DLD1 (cell line): ENCODE measurements around the gene PPP2R3B.
"Not testable (repeated sequence)": the region's sequence is repeated elsewhere in the genome, so short reads cannot be mapped to it uniquely, and the experiment has no call there.

ENCODE experiments used
- in situ Hi-C: cut with HindIII; loops from 2 replicates; pipeline ENCODE4 v1.10.0; 2017; ENCODE audit warnings: low sequenced_read_pairs

The PPP2R3B gene

DNA sequence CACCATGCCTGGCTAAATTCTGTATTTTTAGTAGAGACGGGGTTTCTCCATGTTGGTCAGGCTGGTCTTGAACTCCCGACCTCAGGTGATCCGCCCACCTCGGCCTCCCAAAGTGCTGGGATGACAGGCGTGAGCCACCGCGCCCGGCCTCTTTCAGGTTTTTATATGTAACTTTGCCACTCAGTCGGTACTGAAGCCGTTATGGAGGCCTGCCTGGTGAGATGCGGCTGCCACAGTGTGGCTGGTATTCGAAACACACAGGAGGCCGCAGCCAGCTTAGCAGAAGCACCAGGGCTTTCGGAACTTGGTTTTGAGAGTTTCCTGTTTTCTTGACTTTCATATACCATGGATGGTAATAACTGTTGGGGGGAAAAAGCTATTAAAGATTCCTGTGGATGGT lies 62.0 kb downstream of the PPP2R3B start:
- in situ Hi-C loops, result not testable (repeated sequence)

DNA sequence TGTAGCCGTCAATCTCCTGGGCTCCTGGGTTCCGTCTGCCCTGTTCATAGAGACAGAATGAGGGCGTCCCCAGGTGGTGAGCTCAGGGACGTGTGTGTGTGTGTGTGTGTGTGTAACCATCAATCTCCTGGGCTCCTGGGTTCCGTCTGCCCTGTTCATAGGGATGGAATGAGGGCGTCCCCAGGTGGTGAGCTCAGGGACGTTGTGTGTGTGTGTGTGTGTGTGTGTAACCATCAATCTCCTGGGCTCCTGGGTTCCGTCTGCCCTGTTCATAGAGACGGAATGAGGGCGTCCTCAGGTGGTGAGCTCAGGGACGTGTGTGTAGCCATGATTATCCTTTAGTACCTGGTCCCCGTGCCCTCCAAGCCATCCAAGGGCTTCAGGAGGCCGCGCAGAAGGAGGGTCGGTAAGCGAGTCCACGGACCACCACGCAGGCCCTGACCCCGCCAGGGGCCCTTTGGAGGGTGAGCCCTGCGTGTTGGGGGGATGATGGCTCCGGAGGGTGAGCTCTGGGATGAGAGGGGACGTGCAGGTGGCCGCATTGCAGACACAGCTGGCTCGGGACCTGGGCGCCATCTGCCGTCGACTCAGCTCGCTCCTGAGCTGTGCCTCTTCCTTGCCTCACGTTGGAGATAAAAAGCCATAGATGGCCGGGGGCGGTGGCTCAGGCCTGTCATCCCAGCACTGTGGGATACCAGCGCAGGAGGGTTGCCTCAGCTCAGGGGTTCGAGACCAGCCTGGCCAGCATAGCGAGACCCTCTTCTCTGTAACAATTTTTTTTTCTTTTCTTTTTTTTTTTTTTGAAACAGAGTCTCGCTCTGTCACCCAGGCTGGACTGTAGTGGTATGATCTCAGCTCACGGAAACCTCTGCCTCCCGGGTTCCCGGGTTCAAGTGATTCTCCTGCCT lies 62.7 kb downstream of the PPP2R3B start:
- in situ Hi-C loops, result no loop called here

DNA sequence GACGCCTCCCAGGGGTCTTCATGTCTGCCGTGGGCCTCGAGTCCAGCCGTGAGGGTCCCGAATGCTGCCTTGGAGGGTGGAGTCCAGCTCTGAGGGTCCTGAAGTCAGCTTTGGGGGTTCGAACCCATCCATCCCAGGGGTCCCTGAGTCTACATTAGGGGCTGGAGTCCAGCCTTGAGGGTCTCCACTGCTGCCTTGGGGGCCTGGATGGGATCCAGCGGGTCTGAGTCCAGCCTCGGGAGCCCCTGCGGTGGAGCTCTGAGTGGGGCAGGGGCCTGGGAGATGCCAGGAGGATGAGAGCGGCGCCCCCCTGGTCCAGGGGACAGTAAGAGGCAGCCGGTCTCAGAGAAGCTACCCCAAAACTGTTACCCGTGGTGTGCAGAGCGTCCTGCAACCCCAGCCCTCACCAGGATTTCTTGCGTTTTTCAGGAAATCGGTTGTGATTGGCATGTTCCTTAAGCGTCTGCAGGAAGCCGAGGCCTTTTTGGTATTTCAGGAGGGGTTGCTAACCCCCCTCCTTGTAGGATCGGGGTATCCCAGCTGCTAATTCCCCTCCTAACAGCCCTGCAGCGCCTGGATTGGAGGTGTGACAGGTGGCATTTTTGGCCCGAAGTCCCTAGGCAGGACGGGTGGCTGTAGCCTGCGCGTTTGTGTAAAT lies 66.5 kb downstream of the PPP2R3B start:
- in situ Hi-C loops, result no loop called here

DNA sequence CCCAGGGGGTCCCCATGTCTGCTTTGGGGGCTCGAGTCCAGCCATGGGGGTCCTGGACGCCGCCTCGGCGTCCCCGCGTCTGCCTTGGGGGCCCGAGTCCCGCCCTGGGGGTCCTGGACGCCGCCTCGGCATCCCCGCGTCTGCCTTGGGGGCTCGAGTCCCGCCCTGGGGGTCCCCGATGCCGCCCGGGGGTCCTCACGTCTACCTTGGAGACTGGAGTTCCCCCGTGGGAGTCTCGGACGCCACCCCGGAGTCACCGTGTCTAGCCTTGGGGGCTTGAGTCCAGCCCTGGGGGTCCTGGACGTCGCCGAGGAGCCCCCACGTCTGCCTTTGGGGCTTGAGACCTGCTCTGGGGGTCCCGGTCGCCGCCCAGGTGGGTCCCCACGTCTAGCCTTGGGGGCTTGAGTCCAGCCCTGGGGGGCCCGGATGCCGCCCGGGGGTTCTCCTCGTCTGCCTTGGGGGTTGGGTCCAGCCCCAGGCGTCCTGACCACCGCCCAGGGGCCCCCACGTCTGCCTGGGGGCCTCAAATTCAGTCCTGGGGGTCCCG lies 67.1 kb downstream of the PPP2R3B start:
- in situ Hi-C loops, result no loop called here

DNA sequence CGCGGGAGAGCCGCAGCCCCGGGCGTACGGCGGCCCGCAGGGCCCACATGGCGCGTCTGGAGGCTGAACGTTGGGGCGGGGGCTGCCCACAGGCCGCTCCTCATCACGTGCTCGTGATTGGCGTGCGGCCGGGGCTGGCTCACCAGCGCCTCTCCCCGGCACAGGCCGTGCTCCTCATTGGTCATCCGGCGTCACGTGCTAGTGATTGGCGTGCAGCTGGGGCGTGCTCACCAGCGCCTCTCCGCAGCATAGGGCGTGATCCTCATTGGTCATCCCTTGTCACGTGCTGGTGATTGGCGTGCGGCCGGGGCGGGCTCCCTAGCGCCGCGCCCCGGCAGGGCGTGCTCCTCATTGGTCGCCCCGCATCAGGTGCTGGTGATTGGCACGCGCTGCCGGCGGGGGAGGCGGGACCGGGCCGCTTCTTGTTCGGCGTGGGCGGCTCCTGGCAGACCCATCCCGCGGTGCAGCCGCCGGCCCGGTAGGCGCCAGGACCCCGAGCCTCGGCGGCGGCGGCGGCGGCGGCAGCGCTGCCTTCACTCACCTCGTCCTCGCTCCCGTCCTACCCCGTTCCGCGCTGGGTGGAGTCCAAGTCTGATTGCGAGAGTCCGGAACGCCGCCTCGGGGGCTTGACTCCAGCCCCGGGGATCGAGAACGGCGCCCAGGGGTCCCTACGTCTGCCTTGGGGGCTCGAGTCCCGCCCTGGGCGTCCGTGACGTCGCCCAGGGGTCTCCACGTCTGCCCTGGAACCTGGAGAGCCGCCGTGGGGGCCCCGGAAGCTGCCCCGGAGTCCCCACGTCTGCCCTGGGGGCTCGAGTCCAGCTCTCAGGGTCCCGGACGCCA lies 67.7 kb downstream of the PPP2R3B start, which contains the start of gene GTPBP6:
TSS of gene GTPBP6 (minus strand) at position 58 of the 840 bp plus-strand sequence. CDS start at position 49, 9 bp downstream.
- in situ Hi-C loops, result no loop called here

DNA sequence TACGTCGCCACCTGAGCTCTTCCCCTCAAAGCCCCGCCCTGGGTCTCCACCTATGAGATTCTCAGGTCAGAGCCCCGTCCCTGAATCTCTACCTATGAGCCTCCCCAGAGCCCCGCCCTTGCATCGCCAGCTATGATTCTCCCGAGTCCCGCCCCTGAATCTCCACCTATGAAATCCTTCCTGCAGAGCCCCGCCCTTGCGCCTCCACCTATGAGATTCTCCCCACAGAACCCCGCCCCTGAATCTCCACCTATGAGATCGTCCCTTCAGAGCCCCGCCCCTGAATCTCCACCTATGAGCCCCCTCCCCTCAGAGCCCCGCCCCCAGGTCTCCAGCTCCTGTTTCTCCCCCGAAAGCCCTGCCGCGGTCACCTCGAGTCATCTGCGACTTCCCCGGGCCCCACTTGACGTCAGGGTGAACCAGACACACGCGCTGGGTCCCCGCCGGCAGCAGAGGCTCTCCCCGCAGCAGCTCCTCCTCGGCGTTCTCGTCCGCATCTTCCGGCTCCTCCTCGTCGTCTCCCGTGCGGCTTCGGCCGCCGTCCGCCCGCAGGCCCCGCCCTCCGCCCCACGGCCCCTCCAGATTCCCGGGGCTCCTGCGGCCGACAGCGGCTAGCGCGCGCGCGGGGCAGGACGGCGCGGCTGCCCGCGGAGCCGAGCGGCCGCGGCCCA lies 68.5 kb downstream of the PPP2R3B start:
- in situ Hi-C loops, result no loop called here

DNA sequence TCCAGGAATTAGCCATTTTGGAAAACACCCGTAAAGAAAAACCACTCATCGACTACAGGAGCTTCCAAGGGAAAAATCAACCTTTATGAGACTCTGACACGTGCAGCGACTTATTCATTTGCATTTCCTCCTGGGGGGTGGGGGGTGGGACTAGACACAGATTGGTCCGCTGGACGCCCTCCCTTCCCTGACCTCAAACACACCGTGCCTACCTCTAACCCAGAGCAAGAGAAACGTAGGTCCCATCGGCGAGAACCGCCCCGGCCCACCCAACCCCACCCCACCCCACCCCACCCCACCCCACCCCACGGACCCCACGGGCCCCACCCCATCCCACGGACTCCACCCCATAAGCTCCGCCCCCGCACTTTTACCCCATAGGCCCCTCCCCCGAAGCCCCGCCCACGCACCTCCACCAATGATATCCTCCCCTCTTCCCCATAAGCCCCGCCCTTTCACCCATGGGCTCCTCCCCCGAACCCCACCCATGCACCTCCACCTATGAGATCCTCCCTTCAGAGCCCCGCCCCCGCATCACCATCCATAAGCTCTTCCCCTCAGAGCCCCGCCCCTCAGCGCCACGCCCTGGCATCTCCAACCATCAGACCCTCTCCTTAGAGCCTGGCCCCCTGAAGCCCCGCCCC lies 69.2 kb downstream of the PPP2R3B start:
- in situ Hi-C loops, result no loop called here

DNA sequence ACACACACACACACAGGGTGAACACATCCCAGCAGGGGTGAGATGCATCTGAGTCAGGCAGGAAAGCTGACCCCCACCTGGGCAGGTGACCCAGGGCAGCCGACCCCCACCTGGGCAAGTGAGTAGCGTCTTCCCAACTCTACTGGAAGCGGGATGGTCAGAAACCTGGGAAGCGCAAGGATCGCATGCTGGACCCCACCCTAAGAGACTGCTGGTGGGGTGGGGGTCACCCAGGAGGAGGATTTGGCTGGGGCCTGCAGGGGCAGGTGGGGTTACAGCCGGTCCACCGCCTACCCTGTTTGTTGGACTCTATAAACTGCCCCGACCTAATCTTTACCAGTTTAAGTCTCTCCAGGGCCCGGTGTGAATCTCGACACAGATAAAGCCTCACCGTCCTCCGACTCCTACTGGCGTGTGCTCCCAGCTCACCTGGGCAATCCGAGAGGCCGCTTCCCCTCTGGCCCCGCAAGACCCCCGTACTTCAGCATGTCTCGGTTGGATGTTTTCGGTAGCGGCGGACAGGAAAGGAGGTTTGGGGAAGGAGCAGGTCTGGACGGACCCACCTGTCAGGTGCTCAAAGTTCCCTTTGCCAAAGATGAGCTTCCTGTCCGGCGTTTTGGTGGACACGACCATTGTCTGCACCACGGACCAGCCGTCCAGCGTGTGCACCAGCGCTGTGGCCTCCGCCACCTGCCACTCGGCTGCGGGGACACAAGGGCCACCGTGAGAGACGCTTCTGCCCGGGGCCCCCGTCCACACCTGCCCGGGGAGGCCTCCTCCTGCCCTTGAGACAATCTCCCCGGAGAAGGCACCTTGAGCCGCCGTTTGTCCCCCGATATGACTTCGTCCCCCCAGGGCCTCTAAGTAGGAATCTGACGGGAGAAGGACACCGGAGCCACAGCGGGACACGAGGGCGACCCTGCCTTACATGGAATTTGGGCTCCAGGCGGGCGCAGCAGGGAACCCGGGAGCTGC lies 70.1 kb downstream of the PPP2R3B start:
- in situ Hi-C loops, result no loop called here

DNA sequence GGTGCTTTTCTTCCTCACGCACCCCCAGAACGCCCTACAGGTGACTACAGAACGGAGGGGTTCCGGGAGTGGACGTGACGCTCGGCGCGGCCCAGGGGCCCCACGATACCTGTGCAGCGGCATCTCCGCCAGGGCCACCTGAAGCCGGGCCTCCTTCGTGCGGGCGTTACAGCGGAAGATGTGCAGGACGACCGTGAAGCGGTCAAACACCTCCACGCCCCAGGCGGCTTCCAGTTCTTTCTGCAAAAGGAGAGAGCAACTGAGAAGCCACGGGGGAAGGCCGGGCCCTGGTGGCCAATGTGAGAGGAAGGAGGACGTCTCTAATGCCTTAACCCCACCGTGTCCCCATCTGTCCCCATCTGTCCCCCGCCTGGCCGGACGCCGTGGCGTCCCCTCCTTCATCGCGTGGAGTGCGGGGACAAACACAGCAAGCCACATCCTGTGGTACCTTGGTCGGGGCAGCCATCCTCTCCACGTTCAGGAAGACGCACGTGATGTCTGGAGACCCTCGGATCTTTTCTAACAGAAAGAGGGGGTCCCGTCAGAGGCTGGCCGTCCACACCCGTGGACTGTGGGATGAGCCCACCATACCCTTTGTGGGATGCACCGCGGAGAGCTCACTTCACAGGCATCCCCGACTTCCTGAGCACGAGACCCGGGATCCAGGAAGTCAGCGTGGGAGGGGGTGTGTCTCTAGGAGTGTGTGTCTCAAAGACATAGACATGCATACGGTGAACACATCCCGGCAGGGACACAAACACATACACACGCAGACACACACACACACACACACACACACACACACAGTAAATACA lies 71.7 kb downstream of the PPP2R3B start:
- in situ Hi-C loops, result no loop called here

DNA sequence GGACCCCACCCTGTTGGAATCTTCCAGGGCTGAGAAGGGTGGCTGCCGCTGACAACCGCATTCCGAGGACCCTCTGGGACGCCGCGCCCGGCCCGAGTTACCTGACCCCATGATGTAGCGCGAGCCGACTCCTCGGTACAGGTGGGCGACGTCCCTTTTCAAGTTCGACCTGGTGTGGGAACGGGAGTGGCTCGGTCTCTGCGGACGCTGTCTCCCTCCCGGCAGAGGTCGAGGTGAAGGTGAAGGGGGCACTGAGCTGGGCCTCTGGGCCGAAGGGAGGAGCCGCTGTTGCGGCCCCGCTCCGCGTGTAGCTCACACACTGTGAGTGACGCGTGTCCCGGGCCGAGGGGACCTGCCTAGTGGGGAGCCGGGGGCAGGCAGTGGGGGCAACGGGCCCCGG lies 72.7 kb downstream of the PPP2R3B start:
- in situ Hi-C loops, result no loop called here

DNA sequence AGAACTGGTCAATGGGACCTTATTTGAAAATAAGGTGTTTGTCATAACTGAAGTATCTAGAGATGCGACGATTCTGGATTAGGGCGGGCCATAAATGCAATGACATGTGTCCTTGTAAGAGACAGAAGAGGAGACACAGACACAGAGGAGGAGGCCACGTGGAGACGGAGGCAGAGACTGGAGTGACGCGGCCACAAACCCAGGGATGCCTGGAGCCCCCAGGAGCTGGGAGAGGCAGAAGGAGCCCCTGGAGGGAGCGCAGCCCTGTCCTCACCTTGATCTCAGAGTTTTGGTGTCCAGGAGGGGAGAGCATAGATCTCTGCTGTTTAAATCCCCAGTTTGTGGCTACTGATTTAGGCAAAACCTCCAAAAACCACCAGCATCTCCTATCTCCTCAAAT lies 73.2 kb downstream of the PPP2R3B start:
- in situ Hi-C loops, result no loop called here

DNA sequence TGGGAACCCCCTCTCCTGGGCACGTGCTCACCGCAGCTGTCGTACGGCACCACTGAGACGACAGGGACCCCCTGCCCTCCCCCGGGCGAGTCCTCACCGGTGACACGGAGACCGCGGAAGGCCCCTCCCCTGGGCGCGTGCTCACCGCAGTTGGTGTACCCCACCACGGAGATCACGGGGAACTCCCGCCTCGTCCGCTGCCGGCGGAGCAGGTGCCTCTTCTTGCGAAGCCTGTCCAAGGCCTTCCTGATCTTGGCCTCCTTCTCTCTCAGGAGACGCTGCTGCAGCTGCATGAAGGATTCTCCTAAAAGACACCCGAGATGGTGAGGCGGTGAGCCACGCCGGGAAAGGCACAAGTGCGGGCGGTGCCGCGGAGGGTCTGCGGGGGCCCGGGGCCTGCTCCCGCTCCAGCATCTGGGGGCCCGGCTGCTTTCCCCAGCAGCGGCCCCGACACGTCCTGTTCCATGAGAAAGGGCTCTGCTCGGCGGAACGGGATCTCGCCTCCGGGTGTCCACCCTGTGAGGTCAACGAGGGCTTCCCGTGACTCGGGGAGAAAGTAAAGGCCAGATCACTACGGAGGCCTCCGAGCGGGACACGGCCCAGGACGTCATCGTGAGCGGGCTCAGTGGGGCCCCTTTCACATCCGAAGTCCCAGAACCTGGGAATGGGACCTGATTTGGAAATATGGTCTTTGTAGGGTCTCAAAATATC lies 73.9 kb downstream of the PPP2R3B start:
- in situ Hi-C loops, result no loop called here

DNA sequence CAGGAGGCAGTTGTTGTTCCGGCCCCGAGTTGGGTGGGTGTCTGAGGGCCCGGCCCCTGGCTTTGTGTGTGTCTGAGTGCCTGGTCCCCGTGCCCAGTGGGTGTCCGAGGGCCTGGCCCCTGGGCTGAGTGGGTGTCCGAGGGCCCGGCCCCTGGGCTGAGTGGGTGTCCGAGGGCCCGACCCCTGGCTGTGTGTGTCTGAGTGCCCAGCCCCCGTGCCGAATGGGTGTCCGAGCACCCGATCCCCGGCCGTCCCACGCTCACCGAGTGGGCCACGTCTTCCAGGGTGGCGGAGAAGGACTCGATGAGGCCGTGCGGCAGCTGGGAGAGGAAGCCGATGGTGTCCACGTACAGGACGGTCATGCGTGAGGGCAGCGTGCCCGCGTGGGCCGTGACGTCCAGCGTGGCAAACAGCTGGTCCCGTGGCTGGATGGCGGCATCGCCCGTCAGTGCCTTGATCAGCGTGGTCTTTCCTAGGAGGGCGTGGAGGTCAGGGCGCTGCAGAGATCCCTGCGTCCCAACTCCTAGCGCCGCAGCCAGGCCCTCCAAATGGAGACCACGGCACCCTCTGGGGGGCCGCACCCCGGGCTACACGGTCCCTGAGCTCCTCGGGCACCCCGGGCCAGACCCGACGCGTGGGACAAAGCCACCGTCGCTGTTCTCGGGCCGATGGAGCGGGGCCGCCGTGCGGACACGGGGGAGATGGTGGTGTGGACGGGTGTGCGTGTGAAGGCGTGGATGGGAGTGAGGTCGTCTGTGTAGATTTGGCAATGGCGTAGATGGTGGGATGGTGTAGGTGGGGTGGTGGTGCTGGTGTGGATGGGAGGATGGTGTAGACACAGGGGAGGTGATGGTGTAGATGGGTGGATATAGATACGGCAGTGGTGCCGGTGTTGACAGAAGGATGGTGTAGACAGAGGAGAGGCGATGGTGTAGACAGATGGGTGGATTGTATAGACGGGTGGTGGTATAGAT lies 75.3 kb downstream of the PPP2R3B start:
- in situ Hi-C loops, result no loop called here

DNA sequence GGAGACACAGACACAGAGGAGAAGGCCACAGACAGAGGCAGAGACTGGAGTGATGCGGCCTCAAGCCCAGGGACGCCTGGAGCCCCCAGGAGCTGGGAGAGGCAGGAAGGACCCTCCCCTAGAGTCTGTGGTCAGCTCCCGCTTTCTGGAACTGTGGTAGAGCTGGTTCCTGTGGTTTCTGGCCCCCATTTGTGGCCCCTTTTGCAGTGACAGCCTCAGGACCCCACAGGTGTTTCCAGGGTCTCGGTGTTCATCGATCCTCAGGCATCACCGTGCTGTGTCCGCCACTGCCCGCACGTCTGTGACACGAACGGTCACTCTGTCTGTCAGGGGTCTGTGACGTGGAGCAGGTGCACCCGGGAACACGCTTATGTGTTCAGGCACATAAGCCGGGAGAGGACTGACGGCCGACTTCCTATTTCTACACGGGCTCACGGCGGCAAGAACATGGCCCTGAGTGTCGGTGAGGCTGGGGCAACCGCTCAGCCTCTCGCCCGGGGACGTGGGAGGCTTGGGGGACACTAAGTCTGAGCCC lies 76.0 kb downstream of the PPP2R3B start:
- in situ Hi-C loops, result no loop called here

DNA sequence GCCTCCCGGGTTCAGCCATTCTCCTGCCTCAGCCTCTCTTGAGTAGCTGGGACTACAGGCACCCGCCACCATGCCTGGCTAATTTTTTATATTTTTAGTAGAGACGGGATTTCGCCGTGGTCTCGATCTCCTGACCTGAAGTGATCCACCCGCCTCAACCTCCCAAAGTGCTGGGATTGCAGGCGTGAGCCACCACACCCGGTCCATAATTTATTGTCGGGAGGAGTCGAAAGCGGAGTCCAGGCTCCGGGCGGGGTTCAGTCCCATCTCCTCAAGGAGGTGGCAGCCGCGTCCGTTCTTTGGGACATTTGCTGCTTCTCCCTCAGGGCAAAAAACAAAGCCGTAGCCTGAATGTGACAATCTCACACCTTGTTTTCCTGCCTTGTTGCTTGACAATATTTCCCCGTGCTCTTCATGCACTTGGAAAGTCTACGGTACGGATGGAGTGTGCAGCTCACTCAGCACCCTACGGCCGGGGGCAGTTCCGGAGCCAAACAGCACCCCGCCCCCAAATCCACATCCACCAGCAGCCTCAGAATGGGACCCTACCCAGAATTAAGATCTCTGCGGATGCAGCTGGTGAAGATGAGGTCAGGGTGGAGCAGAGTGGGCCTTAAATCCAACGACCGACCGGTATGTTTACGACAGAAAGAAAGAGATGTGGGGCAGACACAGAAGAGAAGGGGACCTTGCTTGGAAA lies 77.7 kb downstream of the PPP2R3B start:
- in situ Hi-C loops, result no loop called here
